ENCODE measurements around the gene TMEM151A. TPM values are rescaled to one million over a fixed set of nuclear protein-coding genes. Genes with fewer than 3 reads are reported as not detected.

The TMEM151A gene
- total and polyA plus RNA-seq, 2 donors (not counting 1 experiment from before 2014, with no cell fraction given) = under 0.01 TPM; not detected in 1

DNA sequence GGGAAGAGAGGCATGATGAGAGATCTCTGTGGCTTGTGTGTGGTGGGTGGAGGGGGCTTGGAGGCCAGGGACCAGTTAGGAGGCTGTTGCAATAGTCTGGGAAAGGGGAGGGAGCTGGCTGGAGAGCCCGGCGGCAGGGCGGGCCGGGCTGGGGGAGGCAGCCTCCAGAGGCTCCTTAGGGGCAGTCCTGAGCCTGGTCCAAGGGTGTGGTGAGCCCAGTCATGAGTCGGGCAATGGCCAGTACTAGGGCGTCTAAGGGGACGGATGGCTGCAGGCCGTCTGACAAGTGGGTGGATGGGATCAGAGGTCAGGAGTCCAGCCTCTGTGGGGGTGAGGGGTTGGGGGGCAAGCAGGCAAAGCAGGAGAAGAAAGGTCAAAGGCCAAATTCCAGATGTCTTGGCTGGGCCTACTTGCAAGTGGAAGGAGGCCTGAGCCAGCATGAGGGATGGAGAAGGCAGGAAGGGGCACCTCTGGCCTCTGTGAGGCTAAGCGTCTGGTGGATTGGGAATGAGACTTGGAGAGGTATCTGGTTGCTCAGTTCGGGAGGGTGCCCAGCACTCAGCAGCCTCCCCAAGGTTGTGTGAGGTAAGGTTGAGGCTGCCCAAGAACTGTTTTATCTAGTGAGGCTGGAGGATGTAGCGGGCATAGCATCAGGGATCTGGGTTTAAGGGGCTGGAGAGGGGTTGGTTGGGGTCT lies 31.2 kb downstream of the TMEM151A start:
- Histone ChIP-seq H3K4me3 (replicated peaks in 1 of 4; ENCODE audit: control extremely low read depth in 1 of 4, insufficient read depth in 1 of 4, low read depth in 3 of 4, low read length in 4 of 4) (no peak overlapping the region), H3K27ac (ENCODE audit: insufficient read depth, low read length) (peak overlapping the region; percentile 35), H2AFZ (ENCODE audit: low read length) (peak overlapping the region; percentile 27), H3K9ac (ENCODE audit: insufficient read depth, low read length) (no peak overlapping the region), H3K9me3 (ENCODE audit: control insufficient read depth, insufficient read depth, low read depth, low read length) (no peaks in the 10 kb centered on the region), H3K79me2 (ENCODE audit: control insufficient read depth, insufficient read depth, low read length) (no peaks in the 10 kb centered on the region), H4K20me1 (ENCODE audit: control insufficient read depth, extremely low read depth, insufficient read depth, low read length) (no peaks in the 10 kb centered on the region), H3K4me2 (ENCODE audit: extremely low read depth, insufficient read depth, low read length) (no peak overlapping the region), H3K4me1 (ENCODE audit: control insufficient read depth, extremely low read depth, insufficient read depth, low read length) (peaks cover 51% of the 10 kb centered on the region), H3K27me3 (ENCODE audit: control insufficient read depth, insufficient read depth, low read length) (no peaks in the 10 kb centered on the region), H3K36me3 (ENCODE audit: control insufficient read depth, insufficient read depth, low read length) (no peaks in the 10 kb centered on the region)
- TF ChIP-seq, protein P1, sequence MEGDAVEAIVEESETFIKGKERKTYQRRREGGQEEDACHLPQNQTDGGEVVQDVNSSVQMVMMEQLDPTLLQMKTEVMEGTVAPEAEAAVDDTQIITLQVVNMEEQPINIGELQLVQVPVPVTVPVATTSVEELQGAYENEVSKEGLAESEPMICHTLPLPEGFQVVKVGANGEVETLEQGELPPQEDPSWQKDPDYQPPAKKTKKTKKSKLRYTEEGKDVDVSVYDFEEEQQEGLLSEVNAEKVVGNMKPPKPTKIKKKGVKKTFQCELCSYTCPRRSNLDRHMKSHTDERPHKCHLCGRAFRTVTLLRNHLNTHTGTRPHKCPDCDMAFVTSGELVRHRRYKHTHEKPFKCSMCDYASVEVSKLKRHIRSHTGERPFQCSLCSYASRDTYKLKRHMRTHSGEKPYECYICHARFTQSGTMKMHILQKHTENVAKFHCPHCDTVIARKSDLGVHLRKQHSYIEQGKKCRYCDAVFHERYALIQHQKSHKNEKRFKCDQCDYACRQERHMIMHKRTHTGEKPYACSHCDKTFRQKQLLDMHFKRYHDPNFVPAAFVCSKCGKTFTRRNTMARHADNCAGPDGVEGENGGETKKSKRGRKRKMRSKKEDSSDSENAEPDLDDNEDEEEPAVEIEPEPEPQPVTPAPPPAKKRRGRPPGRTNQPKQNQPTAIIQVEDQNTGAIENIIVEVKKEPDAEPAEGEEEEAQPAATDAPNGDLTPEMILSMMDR (conservative IDR thresholded peaks at IDR 0.05 in 1 of 2, IDR thresholded peaks at IDR 0.05 in 1 of 2; ENCODE audit: low read depth in 1 of 2, low read length in 2 of 2) = no peak
- no peak for TF ChIP-seq EZH2 (IDR thresholded peaks at IDR 0.05; ENCODE audit: low read length, missing control alignments)
- DNase-seq (ENCODE audit: low read depth in 2 of 2) = peak in 1 of 2 donors; percentile 88

DNA sequence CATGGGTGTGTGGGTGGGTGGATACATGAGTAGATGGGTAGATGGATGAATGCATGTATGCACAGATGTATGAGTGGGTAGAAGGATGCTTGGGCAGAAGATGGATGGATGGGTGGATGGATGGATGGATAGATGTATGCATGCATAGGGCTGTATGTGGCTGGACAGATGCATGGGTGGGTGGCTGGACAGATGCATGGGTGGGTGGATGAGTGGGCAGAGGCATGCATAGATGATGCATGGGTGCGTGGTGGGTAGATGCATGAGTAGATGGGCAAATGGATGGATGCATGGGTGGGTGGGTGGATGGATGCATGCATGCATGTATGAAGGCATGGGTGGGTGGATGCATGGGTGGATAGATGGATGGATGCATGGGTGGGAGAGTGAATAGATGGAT lies 32.0 kb downstream of the TMEM151A start:
- no peak for TF ChIP-seq EZH2 (IDR thresholded peaks at IDR 0.05; ENCODE audit: low read length, missing control alignments)
- TF ChIP-seq, protein P1 (conservative IDR thresholded peaks at IDR 0.05 in 1 of 2, IDR thresholded peaks at IDR 0.05 in 1 of 2; ENCODE audit: low read depth in 1 of 2, low read length in 2 of 2) = no peak
- no peaks in the 10 kb centered on the region for H4K20me1 ChIP-seq (ENCODE audit: control insufficient read depth, extremely low read depth, insufficient read depth, low read length)
- no peak overlapping the region for H3K9ac ChIP-seq (ENCODE audit: insufficient read depth, low read length)
- H3K4me2 ChIP-seq (ENCODE audit: extremely low read depth, insufficient read depth, low read length) = no peak overlapping the region
- no peaks in the 10 kb centered on the region for H3K27me3 ChIP-seq (ENCODE audit: control insufficient read depth, insufficient read depth, low read length)
- no peaks in the 10 kb centered on the region for H3K36me3 ChIP-seq (ENCODE audit: control insufficient read depth, insufficient read depth, low read length)
- no peak overlapping the region for H3K4me3 ChIP-seq (replicated peaks in 1 of 4; ENCODE audit: control extremely low read depth in 1 of 4, insufficient read depth in 1 of 4, low read depth in 3 of 4, low read length in 4 of 4)
- H3K27ac ChIP-seq (ENCODE audit: insufficient read depth, low read length) = no peak overlapping the region
- DNase-seq (ENCODE audit: low read depth in 2 of 2) = no peak
- peaks cover 51% of the 10 kb centered on the region for H3K4me1 ChIP-seq (ENCODE audit: control insufficient read depth, extremely low read depth, insufficient read depth, low read length)
- no peak overlapping the region for H2AFZ ChIP-seq (ENCODE audit: low read length)
- no peaks in the 10 kb centered on the region for H3K9me3 ChIP-seq (ENCODE audit: control insufficient read depth, insufficient read depth, low read depth, low read length)
- H3K79me2 ChIP-seq (ENCODE audit: control insufficient read depth, insufficient read depth, low read length) = no peaks in the 10 kb centered on the region

DNA sequence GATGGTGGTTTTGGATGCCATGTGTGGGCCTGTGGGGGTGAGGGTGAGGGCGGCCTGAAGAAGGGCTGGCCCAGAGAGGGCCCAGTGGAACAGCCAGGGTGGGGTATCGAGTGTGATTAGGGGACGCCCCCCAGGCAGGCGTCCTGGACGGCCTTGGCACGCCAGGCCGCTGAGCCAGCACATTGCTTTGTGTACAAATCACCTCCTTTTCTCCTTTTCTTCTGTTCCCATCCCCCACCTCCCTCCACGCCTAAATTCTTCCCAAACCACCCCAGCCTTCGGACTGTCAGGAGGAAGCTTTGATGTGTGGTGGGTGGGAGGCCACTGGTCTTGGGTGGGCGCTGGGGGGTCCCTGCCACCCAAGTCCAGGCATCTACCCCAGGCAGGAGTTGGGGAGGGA lies 33.0 kb downstream of the TMEM151A start:
- H3K4me3 ChIP-seq (replicated peaks in 1 of 4; ENCODE audit: control extremely low read depth in 1 of 4, insufficient read depth in 1 of 4, low read depth in 3 of 4, low read length in 4 of 4) = no peak overlapping the region
- H3K36me3 ChIP-seq (ENCODE audit: control insufficient read depth, insufficient read depth, low read length) = no peaks in the 10 kb centered on the region
- no peak overlapping the region for H3K9ac ChIP-seq (ENCODE audit: insufficient read depth, low read length)
- TF ChIP-seq EZH2 (IDR thresholded peaks at IDR 0.05; ENCODE audit: low read length, missing control alignments) = no peak
- TF ChIP-seq, protein P1 (conservative IDR thresholded peaks at IDR 0.05 in 1 of 2, IDR thresholded peaks at IDR 0.05 in 1 of 2; ENCODE audit: low read depth in 1 of 2, low read length in 2 of 2) = no peak
- H4K20me1 ChIP-seq (ENCODE audit: control insufficient read depth, extremely low read depth, insufficient read depth, low read length) = no peaks in the 10 kb centered on the region
- no peaks in the 10 kb centered on the region for H3K79me2 ChIP-seq (ENCODE audit: control insufficient read depth, insufficient read depth, low read length)
- H3K4me2 ChIP-seq (ENCODE audit: extremely low read depth, insufficient read depth, low read length) = peak overlapping the region; percentile 13
- peaks cover 48% of the 10 kb centered on the region for H3K4me1 ChIP-seq (ENCODE audit: control insufficient read depth, extremely low read depth, insufficient read depth, low read length)
- H3K9me3 ChIP-seq (ENCODE audit: control insufficient read depth, insufficient read depth, low read depth, low read length) = no peaks in the 10 kb centered on the region
- H2AFZ ChIP-seq (ENCODE audit: low read length) = no peak overlapping the region
- H3K27me3 ChIP-seq (ENCODE audit: control insufficient read depth, insufficient read depth, low read length) = no peaks in the 10 kb centered on the region
- peak overlapping the region; percentile 54 for H3K27ac ChIP-seq (ENCODE audit: insufficient read depth, low read length)
- peak; percentile 44 to 61 for DNase-seq (ENCODE audit: low read depth in 2 of 2)

Data from fibroblast of lung (primary cell).